Measurements from ENCODE around the gene FBLN5. TPM values are rescaled to one million over a fixed set of nuclear protein-coding genes. Genes with fewer than 3 reads are reported as not detected.

FBLN5 gene
- total RNA-seq, 1 donor from 2014 or later: 6.9 TPM

- no peaks in the 10 kb centered on the region for H3K9me3 Mint-ChIP-seq (ENCODE audit: low read depth)
- H3K27me3 Mint-ChIP-seq: peaks cover 16% of the 10 kb centered on the region
- TF ChIP-seq CTCF (IDR thresholded peaks at IDR 0.05; ENCODE audit: unreplicated experiment): no peak
- DNase-seq (ENCODE audit: low spot score, unreplicated experiment): no peak
- peaks cover 6% of the 10 kb centered on the region for H3K4me1 Mint-ChIP-seq (ENCODE audit: low read depth)
- no peak overlapping the region for H3K4me3 Mint-ChIP-seq (ENCODE audit: low read depth)
- H3K36me3 Mint-ChIP-seq (ENCODE audit: insufficient read depth): no peaks in the 10 kb centered on the region
- no peak overlapping the region for H3K27ac Mint-ChIP-seq
Measured at GRCh38 chr14:91926131-91926890, 21.2 kb downstream of the FBLN5 start.

GRCh38 chr14:91925727-91926121 lies 21.8 kb downstream of the FBLN5 start:
- Mint-ChIP-seq H3K4me3 (ENCODE audit: low read depth) (no peak overlapping the region), H3K27ac (no peak overlapping the region), H3K9me3 (ENCODE audit: low read depth) (no peaks in the 10 kb centered on the region), H3K36me3 (ENCODE audit: insufficient read depth) (no peaks in the 10 kb centered on the region), H3K27me3 (peaks cover 16% of the 10 kb centered on the region), H3K4me1 (ENCODE audit: low read depth) (peaks cover 4% of the 10 kb centered on the region)
- no peak for DNase-seq (ENCODE audit: low spot score, unreplicated experiment)
- TF ChIP-seq CTCF (IDR thresholded peaks at IDR 0.05; ENCODE audit: unreplicated experiment): no peak

- Mint-ChIP-seq H3K27ac (no peak overlapping the region), H3K27me3 (peaks cover 16% of the 10 kb centered on the region), H3K4me1 (ENCODE audit: low read depth) (peaks cover 4% of the 10 kb centered on the region), H3K4me3 (ENCODE audit: low read depth) (no peak overlapping the region), H3K9me3 (ENCODE audit: low read depth) (no peaks in the 10 kb centered on the region), H3K36me3 (ENCODE audit: insufficient read depth) (no peaks in the 10 kb centered on the region)
- no peak for TF ChIP-seq CTCF (IDR thresholded peaks at IDR 0.05; ENCODE audit: unreplicated experiment)
- DNase-seq (ENCODE audit: low spot score, unreplicated experiment): no peak
Measured at GRCh38 chr14:91925001-91925726, 22.3 kb downstream of the FBLN5 start.

GRCh38 chr14:91920526-91920925 lies 27.0 kb downstream of the FBLN5 start:
- Mint-ChIP-seq H3K27ac (no peak overlapping the region), H3K36me3 (ENCODE audit: insufficient read depth) (peaks cover 2% of the 10 kb centered on the region), H3K27me3 (peaks cover 3% of the 10 kb centered on the region), H3K4me3 (ENCODE audit: low read depth) (no peak overlapping the region), H3K9me3 (ENCODE audit: low read depth) (peaks cover 3% of the 10 kb centered on the region), H3K4me1 (ENCODE audit: low read depth) (peaks cover 8% of the 10 kb centered on the region)
- DNase-seq (ENCODE audit: low spot score, unreplicated experiment): no peak
- no peak for TF ChIP-seq CTCF (IDR thresholded peaks at IDR 0.05; ENCODE audit: unreplicated experiment)

GRCh38 chr14:91919814-91920213 lies 27.7 kb downstream of the FBLN5 start:
- Mint-ChIP-seq H3K4me1 (ENCODE audit: low read depth) (peaks cover 8% of the 10 kb centered on the region), H3K27me3 (peaks cover 3% of the 10 kb centered on the region), H3K27ac (no peak overlapping the region), H3K4me3 (ENCODE audit: low read depth) (no peak overlapping the region), H3K9me3 (ENCODE audit: low read depth) (peaks cover 3% of the 10 kb centered on the region), H3K36me3 (ENCODE audit: insufficient read depth) (peaks cover 2% of the 10 kb centered on the region)
- TF ChIP-seq CTCF (IDR thresholded peaks at IDR 0.05; ENCODE audit: unreplicated experiment): no peak
- DNase-seq (ENCODE audit: low spot score, unreplicated experiment): no peak

Measured in progenitor cell of endocrine pancreas (in vitro differentiated cells).